Ovary (tissue), 3 donors: ENCODE measurements around the gene TXNRD2.

ENCODE experiments used
- CTCF ChIP-seq, 3 donors: fragments of 450-650 bp in 2 of 3; fragments of 200-600 bp in 1 of 3; IDR thresholded peaks; one replicate each; pipeline versions ENCODE4 v1.5.1 to v1.8.0; 2016 to 2022; ENCODE audit warnings: antibody characterized with exemption in 3 of 3, mild to moderate bottlenecking in 1 of 3
- EP300 ChIP-seq: sonication (generic); formaldehyde crosslinking; IDR thresholded peaks from one replicate; pipeline ENCODE4 v1.6.1; 2017; ENCODE audit warnings: antibody characterized with exemption
- POLR2A ChIP-seq: fragments of 450-650 bp; IDR thresholded peaks from one replicate; pipeline ENCODE4 v1.6.1; 2017; ENCODE audit warnings: antibody characterized with exemption, mild to moderate bottlenecking, moderate library complexity
- donor health status: DM: no; HTN: no; CAD: no.

- TF ChIP-seq POLR2A, result no peak
- no peak for TF ChIP-seq CTCF (IDR thresholded peaks at IDR 0.05)
- no peak for TF ChIP-seq EP300
Measured at GRCh38 chr22:19965771-19966709, 24.4 kb upstream of the TXNRD2 start.
